Occipital lobe (tissue), 1 donor: ENCODE measurements around the gene RNASE12. TPM values are rescaled to one million over a fixed set of nuclear protein-coding genes. Genes with fewer than 3 reads are reported as not detected.

Experiments
- total RNA-seq: library from RNA; depleted of rRNA; stranded (reverse); fragments of >200 nt; gene quantifications from one replicate; pipeline ENCODE4 v1.2.3, GENCODE V29; 2014

Gene RNASE12
- total RNA-seq, 1 donor from 2014 or later: not detected

Other genes with a start within 250 kb of the RNASE12 start
- 17.2 TPM for gene PARP2, start 247.7 kb downstream of the RNASE12 start, total RNA-seq
- gene TEP1, start 177.9 kb downstream of the RNASE12 start, total RNA-seq: 8.4 TPM
- 0.31 TPM for gene KLHL33, start 155.2 kb downstream of the RNASE12 start, total RNA-seq
- 36.8 TPM for gene OSGEP, start 136.6 kb downstream of the RNASE12 start, total RNA-seq
- gene APEX1, start 136.2 kb downstream of the RNASE12 start, total RNA-seq: 56.9 TPM
- gene PIP4P1, start 129.9 kb downstream of the RNASE12 start, total RNA-seq: 26.0 TPM
- gene PNP, start 122.0 kb downstream of the RNASE12 start, total RNA-seq: 3.1 TPM
- gene RNASE10, start 85.8 kb downstream of the RNASE12 start, total RNA-seq: not detected
- gene RNASE9, start 30.3 kb downstream of the RNASE12 start, total RNA-seq: not detected
- gene RNASE11, start 3.4 kb downstream of the RNASE12 start, total RNA-seq: not detected
- gene OR6S1, start 50.3 kb upstream of the RNASE12 start, total RNA-seq: not detected
- 2.2 TPM for gene RNASE4, start 93.2 kb upstream of the RNASE12 start, total RNA-seq
- gene ANG, start 97.4 kb upstream of the RNASE12 start, total RNA-seq: 0.16 TPM
- not detected for gene EDDM3A, start 154.5 kb upstream of the RNASE12 start, total RNA-seq
- gene EDDM3B, start 177.0 kb upstream of the RNASE12 start, total RNA-seq: not detected
- gene RNASE6, start 189.9 kb upstream of the RNASE12 start, total RNA-seq: 1.1 TPM
- 9.2 TPM for gene RNASE1, start 211.5 kb upstream of the RNASE12 start, total RNA-seq